ENCODE results near the gene DCTN3.
A peak's percentile ranks its signal among the peaks of the same experiment; 100 is the strongest.

DCTN3 gene

GRCh38 chr9:34637356-34638137, 17.3 kb upstream of the DCTN3 start, which contains the start of gene SIGMAR1:
SIGMAR1 (minus strand) TSS chr9:34637787; CDS start chr9:34637697, 90 bp downstream.
- Mint-ChIP-seq H3K4me3 (peak within 1 kb of the TSS; percentile 88), H3K27me3 (no peaks in the 10 kb centered on the region), H3K27ac (peak within 1 kb of the TSS; percentile 89), H3K36me3 (peaks cover 12% of the 10 kb centered on the region), H3K4me1 (peaks cover 42% of the 10 kb centered on the region), H3K9me3 (no peaks in the 10 kb centered on the region)
- DNase-seq, result peak; percentile 95
- CTCF ChIA-PET, result interaction anchor here (0.9 to 9.9 kb wide), 11 partner anchors 9 to 348 kb away, joined by 3 to 130 read pairs (median 4); partner anchors contain the start of genes DCTN3, GALT and RPP25L

- Mint-ChIP-seq H3K27me3 (no peaks in the 10 kb centered on the region), H3K9me3 (no peaks in the 10 kb centered on the region), H3K36me3 (peaks cover 12% of the 10 kb centered on the region), H3K27ac (peak overlapping the region; percentile 83), H3K4me1 (peaks cover 42% of the 10 kb centered on the region), H3K4me3 (peak overlapping the region; percentile 88)
- CTCF ChIA-PET, result interaction anchor here (0.9 to 9.9 kb wide), 7 partner anchors 10 to 348 kb away, joined by 3 to 130 read pairs (median 7); partner anchors contain the start of genes DCTN3, GALT and RPP25L
- peak; percentile 30 for DNase-seq
These were observed 16.6 kb upstream of the DCTN3 start for GRCh38 chr9:34636791-34637355.

GRCh38 chr9:34635556-34635955, 15.3 kb upstream of the DCTN3 start:
- H3K4me1 Mint-ChIP-seq, result peaks cover 42% of the 10 kb centered on the region
- H3K9me3 Mint-ChIP-seq, result no peaks in the 10 kb centered on the region
- CTCF ChIA-PET, result interaction anchor here (0.7 to 9.9 kb wide), 7 partner anchors 11 to 112 kb away, joined by 3 to 130 read pairs (median 33); partner anchors contain the start of genes DCTN3, ENHO, GALT and RPP25L
- peak overlapping the region; percentile 59 for H3K4me3 Mint-ChIP-seq
- H3K27me3 Mint-ChIP-seq, result peaks cover 9% of the 10 kb centered on the region
- H3K27ac Mint-ChIP-seq, result no peak overlapping the region
- H3K36me3 Mint-ChIP-seq, result peaks cover 12% of the 10 kb centered on the region
- DNase-seq, result no peak

GRCh38 chr9:34634551-34635248, 14.4 kb upstream of the DCTN3 start:
- Mint-ChIP-seq H3K9me3 (no peaks in the 10 kb centered on the region), H3K4me3 (no peak overlapping the region), H3K27ac (no peak overlapping the region), H3K4me1 (peaks cover 46% of the 10 kb centered on the region), H3K27me3 (peaks cover 17% of the 10 kb centered on the region), H3K36me3 (peaks cover 12% of the 10 kb centered on the region)
- no peak for DNase-seq
- CTCF ChIA-PET, result interaction anchor here (0.7 to 9.9 kb wide), 19 partner anchors 8 to 303 kb away, joined by 3 to 130 read pairs (median 5); partner anchors contain the start of genes DCTN3, GALT and RPP25L

- H3K27me3 Mint-ChIP-seq, result peaks cover 24% of the 10 kb centered on the region
- CTCF ChIA-PET, result interaction anchor here (0.6 to 9.9 kb wide), 18 partner anchors 9 to 302 kb away, joined by 3 to 130 read pairs (median 6); partner anchors contain the start of genes DCTN3, GALT and RPP25L
- no peak overlapping the region for H3K4me3 Mint-ChIP-seq
- peaks cover 12% of the 10 kb centered on the region for H3K36me3 Mint-ChIP-seq
- DNase-seq, result peak; percentile 87
- peaks cover 50% of the 10 kb centered on the region for H3K4me1 Mint-ChIP-seq
- no peak overlapping the region for H3K27ac Mint-ChIP-seq
- H3K9me3 Mint-ChIP-seq, result no peaks in the 10 kb centered on the region
These were observed 13.7 kb upstream of the DCTN3 start for GRCh38 chr9:34633851-34634550.

- Mint-ChIP-seq H3K27ac (no peak overlapping the region), H3K36me3 (peaks cover 12% of the 10 kb centered on the region), H3K9me3 (no peaks in the 10 kb centered on the region), H3K4me3 (no peak overlapping the region), H3K27me3 (peaks cover 33% of the 10 kb centered on the region), H3K4me1 (peaks cover 46% of the 10 kb centered on the region)
- DNase-seq, result no peak
- CTCF ChIA-PET, result interaction anchor here (1.3 to 9.9 kb wide), 9 partner anchors 10 to 131 kb away, joined by 5 to 130 read pairs (median 16); partner anchors contain the start of genes DCTN3, GALT and RPP25L
These were observed 12.9 kb upstream of the DCTN3 start for GRCh38 chr9:34633166-34633565.

GRCh38 chr9:34630402-34631154, 10.3 kb upstream of the DCTN3 start:
- peaks cover 30% of the 10 kb centered on the region for H3K4me1 Mint-ChIP-seq
- H3K27ac Mint-ChIP-seq, result no peak overlapping the region
- no peaks in the 10 kb centered on the region for H3K9me3 Mint-ChIP-seq
- DNase-seq, result no peak
- CTCF ChIA-PET, result interaction anchor here (5.8 to 9.9 kb wide), 2 partner anchors 9 to 16 kb away, joined by 40 to 130 read pairs; partner anchors contain the start of genes DCTN3 and RPP25L
- peaks cover 59% of the 10 kb centered on the region for H3K27me3 Mint-ChIP-seq
- no peak overlapping the region for H3K4me3 Mint-ChIP-seq
- peaks cover 5% of the 10 kb centered on the region for H3K36me3 Mint-ChIP-seq

- Mint-ChIP-seq H3K9me3 (no peaks in the 10 kb centered on the region), H3K27me3 (peaks cover 70% of the 10 kb centered on the region), H3K4me3 (peak overlapping the region; percentile 65), H3K36me3 (no peaks in the 10 kb centered on the region), H3K27ac (no peak overlapping the region), H3K4me1 (peaks cover 21% of the 10 kb centered on the region)
- CTCF ChIA-PET, result interaction anchor here (0.7 to 9.9 kb wide), 3 partner anchors 15 to 24 kb away, joined by 3 to 130 read pairs (median 4); partner anchors contain the start of gene RPP25L
- no peak for DNase-seq
These were observed 9.2 kb upstream of the DCTN3 start for GRCh38 chr9:34629491-34629808.

GRCh38 chr9:34628656-34629490, 8.6 kb upstream of the DCTN3 start, which contains the start of gene ARID3C:
ARID3C (minus strand) TSS chr9:34629066; CDS start chr9:34628014, 1,052 bp downstream.
- no peak within 1 kb of the TSS for H3K27ac Mint-ChIP-seq
- CTCF ChIA-PET, result interaction anchor here (1.3 to 9.9 kb wide), 2 partner anchors 14 to 23 kb away, joined by 4 to 130 read pairs; partner anchors contain the start of gene RPP25L
- no peaks in the 10 kb centered on the region for H3K9me3 Mint-ChIP-seq
- H3K4me1 Mint-ChIP-seq, result peaks cover 18% of the 10 kb centered on the region
- H3K36me3 Mint-ChIP-seq, result no peaks in the 10 kb centered on the region
- DNase-seq, result peak; percentile 58
- H3K4me3 Mint-ChIP-seq, result peak within 1 kb of the TSS; percentile 65
- H3K27me3 Mint-ChIP-seq, result peaks cover 76% of the 10 kb centered on the region

- Mint-ChIP-seq H3K4me3 (peak overlapping the region; percentile 60), H3K9me3 (no peaks in the 10 kb centered on the region), H3K27ac (no peak overlapping the region), H3K4me1 (peaks cover 21% of the 10 kb centered on the region), H3K36me3 (no peaks in the 10 kb centered on the region), H3K27me3 (peaks cover 84% of the 10 kb centered on the region)
- no peak for DNase-seq
- CTCF ChIA-PET, result no interaction called here
These were observed 7.7 kb upstream of the DCTN3 start for GRCh38 chr9:34627716-34628655.

- no peaks in the 10 kb centered on the region for H3K9me3 Mint-ChIP-seq
- H3K27me3 Mint-ChIP-seq, result peaks cover 96% of the 10 kb centered on the region
- H3K4me1 Mint-ChIP-seq, result peaks cover 28% of the 10 kb centered on the region
- no peak overlapping the region for H3K27ac Mint-ChIP-seq
- DNase-seq, result no peak
- no peaks in the 10 kb centered on the region for H3K36me3 Mint-ChIP-seq
- CTCF ChIA-PET, result interaction anchor here (1.1 to 2.4 kb wide), 5 partner anchors 8 to 33 kb away, joined by 3 to 13 read pairs (median 5); partner anchors contain the start of gene SIGMAR1
- H3K4me3 Mint-ChIP-seq, result no peak overlapping the region
These were observed 4.8 kb upstream of the DCTN3 start for GRCh38 chr9:34625186-34625486.
